B cell (primary cell): ENCODE data around the gene ELAVL2. TPM values are rescaled to one million over a fixed set of nuclear protein-coding genes. Genes with fewer than 3 reads are reported as not detected.

Source experiments
- ATAC-seq: fragments of 200-7000 bp; cut with Tn5 transposase; one replicate; pipeline ENCODE4 v1.10.0; 2021; ENCODE audit warnings: low read depth, mild to moderate bottlenecking, moderate number of reproducible peaks, moderate library complexity
- CTCF ChIA-PET: fragments of 350-600 bp; sonication (Branson Sonifier 250); formaldehyde crosslinking; loops from one replicate; lab custom pipeline; 2021; ENCODE audit warnings: antibody characterized with exemption, inconsistent platforms; lab: Charles Lee
- POLR2A ChIA-PET: fragments of 350-600 bp; sonication (Branson Sonifier 250); formaldehyde crosslinking; loops from one replicate; lab custom pipeline; 2021; ENCODE audit warnings: antibody characterized with exemption; lab: Charles Lee
- DNase-seq: peaks from one replicate; pipeline ENCODE4 v3.0.0; 2013
- H2AFZ ChIP-seq: 2 replicates; pipeline ENCODE4 v1.6.1; 2012; ENCODE audit warnings: mild to moderate bottlenecking, low read depth, low read length; ENCODE audit not compliant: insufficient read depth, poor library complexity, severe bottlenecking
- H3K27ac ChIP-seq, 2 donors: 1 replicate in 1 of 2; 2 replicates in 1 of 2; pipeline ENCODE4 v1.5.1; 2012 to 2013; ENCODE audit warnings: low read length in 2 of 2, mild to moderate bottlenecking in 2 of 2, moderate library complexity in 1 of 2
- H3K27me3 ChIP-seq, 4 experiments: fragments of 200-600 bp in 1 of 4; sonication (generic) in 1 of 4; replicated peaks in 1 of 4; 1 replicate in 2 of 4; 2 replicates in 2 of 4; pipeline versions ENCODE4 v1.6.1 to v1.7.0; 2013 to 2016; ENCODE audit warnings: low read length in 3 of 4, mild to moderate bottlenecking in 2 of 4, mixed read lengths in 1 of 4, moderate library complexity in 1 of 4; ENCODE audit not compliant: insufficient read depth in 4 of 4, control insufficient read depth in 3 of 4; ENCODE audit errors: control extremely low read depth in 1 of 4
- H3K36me3 ChIP-seq, 2 experiments: replicated peaks in 1 of 2; 1 replicate in 1 of 2; 2 replicates in 1 of 2; pipeline versions ENCODE4 v1.6.1 to v1.7.1; 2013; ENCODE audit warnings: low read length in 1 of 2; ENCODE audit not compliant: insufficient read depth in 2 of 2, control insufficient read depth in 1 of 2; ENCODE audit errors: control extremely low read depth in 1 of 2, extremely low read depth in 1 of 2
- H3K4me1 ChIP-seq, 2 donors: fragments of 200-600 bp in 1 of 2; sonication (generic) in 1 of 2; 1 replicate in 1 of 2; 2 replicates in 1 of 2; pipeline versions ENCODE4 v1.5.1 to v1.6.1; 2013 to 2017; ENCODE audit warnings: low read length in 2 of 2; ENCODE audit not compliant: control insufficient read depth in 2 of 2, insufficient read depth in 2 of 2
- H3K4me2 ChIP-seq: replicated peaks from 2 replicates; pipeline ENCODE3; 2012; ENCODE audit warnings: mild to moderate bottlenecking, low read depth, low read length; ENCODE audit not compliant: poor library complexity, severe bottlenecking
- H3K4me3 ChIP-seq, 5 experiments: fragments of 200-600 bp in 1 of 5; sonication (generic) in 1 of 5; 1 replicate in 3 of 5; 2 replicates in 2 of 5; pipeline versions ENCODE4 v1.5.1 to v1.7.0; 2011 to 2016; ENCODE audit warnings: low read length in 4 of 5, mild to moderate bottlenecking in 4 of 5, low read depth in 2 of 5, control low read depth in 1 of 5, moderate library complexity in 1 of 5; ENCODE audit not compliant: insufficient read depth in 1 of 5; ENCODE audit errors: control extremely low read depth in 1 of 5, extremely low read depth in 1 of 5
- H3K79me2 ChIP-seq: fragments of 200-600 bp; sonication (generic); one replicate; pipeline ENCODE4 v1.6.0; 2016; ENCODE audit warnings: low read length; ENCODE audit not compliant: control insufficient read depth, insufficient read depth
- H3K9ac ChIP-seq: fragments of 200-600 bp; sonication (generic); 2 replicates; pipeline ENCODE4 v1.6.1; 2017; ENCODE audit warnings: mild to moderate bottlenecking, low read length, moderate library complexity
- H3K9me3 ChIP-seq, 3 donors: one replicate each; pipeline versions ENCODE4 v1.6.1 to v1.7.1; 2013; ENCODE audit warnings: low read length in 2 of 3; ENCODE audit not compliant: control insufficient read depth in 2 of 3, insufficient read depth in 1 of 3; ENCODE audit errors: control extremely low read depth in 1 of 3
- H4K20me1 ChIP-seq: 2 replicates; pipeline ENCODE4 v1.6.0; 2012; ENCODE audit warnings: mild to moderate bottlenecking, low read length; ENCODE audit not compliant: insufficient read depth, control insufficient read depth, poor library complexity, severe bottlenecking
- H3K27ac Mint-ChIP-seq: one replicate; pipeline ENCODE4 v1.8.0; 2021; ENCODE audit warnings: mixed read lengths
- H3K27me3 Mint-ChIP-seq: one replicate; pipeline ENCODE4 v1.8.0; 2021; ENCODE audit warnings: mixed read lengths
- H3K4me1 Mint-ChIP-seq: one replicate; pipeline ENCODE4 v1.8.0; 2021; ENCODE audit warnings: mixed read lengths
- H3K4me3 Mint-ChIP-seq: one replicate; pipeline ENCODE4 v1.8.0; 2021; ENCODE audit warnings: mixed read lengths
- H3K9me3 Mint-ChIP-seq: one replicate; pipeline ENCODE4 v1.8.0; 2022; ENCODE audit warnings: mixed read lengths; ENCODE audit not compliant: insufficient read depth
- EZH2 ChIP-seq: IDR thresholded peaks from 2 replicates; pipeline ENCODE4 v1.6.1; 2012; ENCODE audit warnings: borderline replicate concordance, low read depth, mild to moderate bottlenecking, moderate library complexity, low read length; ENCODE audit not compliant: insufficient read depth, poor library complexity, severe bottlenecking
- WGBS: methylation state at CpG from one replicate; pipeline ENCODE4 v1.1.5; 2013; ENCODE audit warnings: missing lambda C conversion rate; ENCODE audit not compliant: insufficient coverage; 5-methylcytosine and 5-hydroxymethylcytosine counted together
- intact Hi-C: fragments of 100-400 bp; cut with micrococcal nuclease; formaldehyde crosslinking; loops from one replicate; pipeline ENCODE4 v1.10.0; 2022
- polyA plus RNA-seq: library from polyadenylated mRNA; depleted of rRNA; stranded (reverse); fragments of >200 nt; gene quantifications from 2 replicates; pipeline ENCODE4 v1.2.3, GENCODE V29; 2012
- total RNA-seq, 2 donors: library from RNA; stranded (reverse); fragments of 120-200 nt in 1 of 2; gene quantifications; 1 replicate in 1 of 2; 2 replicates in 1 of 2; pipeline versions ENCODE4 v1.2.3 to v1.2.4, GENCODE V29; 2013 to 2022
- TF ChIP-seq, protein P1 (sequence below): fragments of 200-600 bp; IDR thresholded peaks from one replicate; pipeline ENCODE4 v1.8.0; 2022; ENCODE audit warnings: antibody characterized with exemption, mild to moderate bottlenecking

The ELAVL2 gene
- total and polyA plus RNA-seq, 2 donors (not counting 1 experiment from before 2014, with no cell fraction given) = not detected

- no peaks in the 10 kb centered on the region for H3K36me3 ChIP-seq
- H3K27ac ChIP-seq = no peak overlapping the region
- H3K4me2 ChIP-seq = no peak overlapping the region
- no peak overlapping the region for H3K4me3 Mint-ChIP-seq
- H2AFZ ChIP-seq = no peak overlapping the region
- no peak overlapping the region for H3K9ac ChIP-seq
- ChIA-PET CTCF (no interaction called here), POLR2A (no interaction called here)
- no peaks in the 10 kb centered on the region for H3K9me3 Mint-ChIP-seq
- no peak for ATAC-seq
- no peaks in the 10 kb centered on the region for H3K4me1 ChIP-seq
- H3K4me3 ChIP-seq = no peak overlapping the region
- DNase-seq = no peak
- no peaks in the 10 kb centered on the region for H3K27me3 ChIP-seq
- no CpG with 5 or more reads among the region's 2 CpGs for WGBS
- TF ChIP-seq, protein P1, sequence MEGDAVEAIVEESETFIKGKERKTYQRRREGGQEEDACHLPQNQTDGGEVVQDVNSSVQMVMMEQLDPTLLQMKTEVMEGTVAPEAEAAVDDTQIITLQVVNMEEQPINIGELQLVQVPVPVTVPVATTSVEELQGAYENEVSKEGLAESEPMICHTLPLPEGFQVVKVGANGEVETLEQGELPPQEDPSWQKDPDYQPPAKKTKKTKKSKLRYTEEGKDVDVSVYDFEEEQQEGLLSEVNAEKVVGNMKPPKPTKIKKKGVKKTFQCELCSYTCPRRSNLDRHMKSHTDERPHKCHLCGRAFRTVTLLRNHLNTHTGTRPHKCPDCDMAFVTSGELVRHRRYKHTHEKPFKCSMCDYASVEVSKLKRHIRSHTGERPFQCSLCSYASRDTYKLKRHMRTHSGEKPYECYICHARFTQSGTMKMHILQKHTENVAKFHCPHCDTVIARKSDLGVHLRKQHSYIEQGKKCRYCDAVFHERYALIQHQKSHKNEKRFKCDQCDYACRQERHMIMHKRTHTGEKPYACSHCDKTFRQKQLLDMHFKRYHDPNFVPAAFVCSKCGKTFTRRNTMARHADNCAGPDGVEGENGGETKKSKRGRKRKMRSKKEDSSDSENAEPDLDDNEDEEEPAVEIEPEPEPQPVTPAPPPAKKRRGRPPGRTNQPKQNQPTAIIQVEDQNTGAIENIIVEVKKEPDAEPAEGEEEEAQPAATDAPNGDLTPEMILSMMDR = no peak
- TF ChIP-seq EZH2 = no peak
- intact Hi-C loops = no loop called here
- H3K4me1 Mint-ChIP-seq = no peaks in the 10 kb centered on the region
- no peaks in the 10 kb centered on the region for H3K27me3 Mint-ChIP-seq
- no peaks in the 10 kb centered on the region for H4K20me1 ChIP-seq
- H3K9me3 ChIP-seq = no peaks in the 10 kb centered on the region
- no peaks in the 10 kb centered on the region for H3K79me2 ChIP-seq
- H3K27ac Mint-ChIP-seq = no peak overlapping the region
Measured at GRCh38 chr9:23766613-23767012, 59.4 kb downstream of the ELAVL2 start.

- H3K4me1 ChIP-seq = no peaks in the 10 kb centered on the region
- no peak overlapping the region for H3K4me3 Mint-ChIP-seq
- H3K4me3 ChIP-seq = no peak overlapping the region
- H3K27ac Mint-ChIP-seq = no peak overlapping the region
- intact Hi-C loops = no loop called here
- ChIA-PET POLR2A (no interaction called here), CTCF (no interaction called here)
- H3K9me3 Mint-ChIP-seq = no peaks in the 10 kb centered on the region
- no peaks in the 10 kb centered on the region for H3K27me3 ChIP-seq
- WGBS = no CpG with 5 or more reads among the region's 6 CpGs
- H3K4me2 ChIP-seq = no peak overlapping the region
- H2AFZ ChIP-seq = no peak overlapping the region
- no peak for ATAC-seq
- no peaks in the 10 kb centered on the region for H3K4me1 Mint-ChIP-seq
- no peaks in the 10 kb centered on the region for H3K9me3 ChIP-seq
- TF ChIP-seq, protein P1 = no peak
- TF ChIP-seq EZH2 = no peak
- H3K79me2 ChIP-seq = no peaks in the 10 kb centered on the region
- H4K20me1 ChIP-seq = no peaks in the 10 kb centered on the region
- no peaks in the 10 kb centered on the region for H3K36me3 ChIP-seq
- no peak overlapping the region for H3K27ac ChIP-seq
- no peaks in the 10 kb centered on the region for H3K27me3 Mint-ChIP-seq
- H3K9ac ChIP-seq = no peak overlapping the region
- DNase-seq = no peak
Measured at GRCh38 chr9:23765561-23765960, 60.5 kb downstream of the ELAVL2 start.
